T-helper 2 cell treated with Interferon-gamma antibody and Interleukin-4, amounts not matched to agents 5 μg/mL and 100 μg/mL, for 36 hours (primary cell): ENCODE data around the gene JARID2.

Experiments
- DNase-seq: peaks from one replicate; pipeline ENCODE4 v3.0.0; 2021; ENCODE audit warnings: low spot score
- H3K27ac Mint-ChIP-seq: one replicate; pipeline ENCODE4 v1.8.0; 2021; ENCODE audit warnings: mild to moderate bottlenecking, mixed read lengths
- H3K27me3 Mint-ChIP-seq: one replicate; pipeline ENCODE4 v1.8.0; 2021; ENCODE audit warnings: low read depth, mixed read lengths
- H3K36me3 Mint-ChIP-seq: one replicate; pipeline ENCODE4 v1.8.0; 2021; ENCODE audit warnings: low read depth, mixed read lengths
- H3K4me1 Mint-ChIP-seq: one replicate; pipeline ENCODE4 v1.8.0; 2021; ENCODE audit warnings: low read depth, mixed read lengths
- H3K4me3 Mint-ChIP-seq: one replicate; pipeline ENCODE4 v1.8.0; 2022; ENCODE audit warnings: mild to moderate bottlenecking, moderate library complexity, mixed read lengths
- H3K9me3 Mint-ChIP-seq: one replicate; pipeline ENCODE4 v1.8.0; 2021; ENCODE audit warnings: mixed read lengths

JARID2 gene

GRCh38 chr6:15569035-15569995 is 323.4 kb downstream of the JARID2 start:
- Mint-ChIP-seq H3K27ac (no peak overlapping the region), H3K9me3 (no peaks in the 10 kb centered on the region), H3K4me3 (no peak overlapping the region), H3K36me3 (peaks cover 4% of the 10 kb centered on the region), H3K4me1 (no peaks in the 10 kb centered on the region), H3K27me3 (no peaks in the 10 kb centered on the region)
- no peak for DNase-seq

GRCh38 chr6:15570171-15570570 is 324.3 kb downstream of the JARID2 start:
- no peaks in the 10 kb centered on the region for H3K4me1 Mint-ChIP-seq

More at GRCh38 chr6:15570171-15570570, 324.3 kb downstream of the JARID2 start:
- Mint-ChIP-seq H3K9me3 (no peaks in the 10 kb centered on the region), H3K27ac (no peak overlapping the region), H3K4me3 (no peak overlapping the region), H3K27me3 (no peaks in the 10 kb centered on the region), H3K36me3 (peaks cover 4% of the 10 kb centered on the region)
- no peak for DNase-seq
